Fibroblast of mammary gland (primary cell): Measurements from ENCODE around the gene TPSB2.

Experiments
- DNase-seq: peaks from one replicate; pipeline ENCODE4 v3.0.0-alpha.2; 2010; ENCODE audit warnings: low read depth
- H3K4me3 ChIP-seq: 2 replicates; pipeline ENCODE4 v1.5.1; 2011; ENCODE audit warnings: low read depth, mild to moderate bottlenecking, low read length, moderate library complexity; ENCODE audit not compliant: control insufficient read depth
- TF ChIP-seq, protein P1 (sequence below): conservative IDR thresholded peaks from 2 replicates; pipeline ENCODE4 v1.5.1; 2011; ENCODE audit warnings: low read depth, low read length, inconsistent platforms; ENCODE audit not compliant: control insufficient read depth, insufficient read depth

Gene TPSB2

DNA sequence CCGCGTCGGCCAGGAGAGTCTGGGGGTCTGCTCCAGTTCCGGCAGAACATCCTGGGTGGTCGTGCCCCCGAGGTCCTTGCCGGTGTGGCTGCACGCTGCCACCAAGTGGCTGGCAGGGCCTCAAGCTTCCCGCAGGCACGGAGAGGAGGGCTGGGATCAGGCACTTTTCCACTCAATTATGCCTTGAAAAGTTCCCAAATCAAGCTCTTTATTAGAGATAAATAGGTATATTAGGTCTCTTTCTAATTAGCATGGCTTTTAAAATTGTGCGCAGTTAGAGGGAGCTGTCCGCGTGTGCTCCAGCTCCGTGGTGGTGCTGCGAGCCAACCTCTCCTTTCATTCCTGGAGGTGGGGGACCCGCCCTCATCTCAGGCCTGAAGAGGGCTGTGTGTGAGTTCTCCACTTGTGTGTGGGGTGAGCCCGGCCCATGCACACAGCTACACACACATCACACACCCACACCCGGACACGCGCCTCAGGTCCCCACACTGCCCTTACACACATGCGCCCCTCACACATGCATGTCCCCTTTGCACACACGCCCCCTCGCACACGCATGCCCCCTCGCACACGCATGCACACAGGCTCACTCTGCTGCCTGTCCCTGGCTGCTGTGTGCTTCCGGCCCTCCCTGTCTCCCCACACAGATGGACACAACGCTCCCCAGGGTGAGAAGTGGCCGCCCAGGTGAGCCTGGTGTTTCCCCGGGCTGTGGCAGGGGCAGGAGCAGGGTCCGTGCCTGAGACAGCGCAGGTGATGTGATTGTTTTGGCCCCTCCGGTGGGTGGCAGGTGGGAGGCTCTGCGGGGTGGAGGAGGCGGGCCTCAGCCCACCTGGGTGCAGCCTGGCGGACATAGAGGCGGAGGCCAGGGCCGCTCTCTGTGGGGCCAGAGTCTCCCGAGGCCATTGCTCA is 48.3 kb downstream of the TPSB2 start:
- TF ChIP-seq, protein P1, sequence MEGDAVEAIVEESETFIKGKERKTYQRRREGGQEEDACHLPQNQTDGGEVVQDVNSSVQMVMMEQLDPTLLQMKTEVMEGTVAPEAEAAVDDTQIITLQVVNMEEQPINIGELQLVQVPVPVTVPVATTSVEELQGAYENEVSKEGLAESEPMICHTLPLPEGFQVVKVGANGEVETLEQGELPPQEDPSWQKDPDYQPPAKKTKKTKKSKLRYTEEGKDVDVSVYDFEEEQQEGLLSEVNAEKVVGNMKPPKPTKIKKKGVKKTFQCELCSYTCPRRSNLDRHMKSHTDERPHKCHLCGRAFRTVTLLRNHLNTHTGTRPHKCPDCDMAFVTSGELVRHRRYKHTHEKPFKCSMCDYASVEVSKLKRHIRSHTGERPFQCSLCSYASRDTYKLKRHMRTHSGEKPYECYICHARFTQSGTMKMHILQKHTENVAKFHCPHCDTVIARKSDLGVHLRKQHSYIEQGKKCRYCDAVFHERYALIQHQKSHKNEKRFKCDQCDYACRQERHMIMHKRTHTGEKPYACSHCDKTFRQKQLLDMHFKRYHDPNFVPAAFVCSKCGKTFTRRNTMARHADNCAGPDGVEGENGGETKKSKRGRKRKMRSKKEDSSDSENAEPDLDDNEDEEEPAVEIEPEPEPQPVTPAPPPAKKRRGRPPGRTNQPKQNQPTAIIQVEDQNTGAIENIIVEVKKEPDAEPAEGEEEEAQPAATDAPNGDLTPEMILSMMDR: no peak
- DNase-seq: no peak
- H3K4me3 ChIP-seq: no peak overlapping the region

DNA sequence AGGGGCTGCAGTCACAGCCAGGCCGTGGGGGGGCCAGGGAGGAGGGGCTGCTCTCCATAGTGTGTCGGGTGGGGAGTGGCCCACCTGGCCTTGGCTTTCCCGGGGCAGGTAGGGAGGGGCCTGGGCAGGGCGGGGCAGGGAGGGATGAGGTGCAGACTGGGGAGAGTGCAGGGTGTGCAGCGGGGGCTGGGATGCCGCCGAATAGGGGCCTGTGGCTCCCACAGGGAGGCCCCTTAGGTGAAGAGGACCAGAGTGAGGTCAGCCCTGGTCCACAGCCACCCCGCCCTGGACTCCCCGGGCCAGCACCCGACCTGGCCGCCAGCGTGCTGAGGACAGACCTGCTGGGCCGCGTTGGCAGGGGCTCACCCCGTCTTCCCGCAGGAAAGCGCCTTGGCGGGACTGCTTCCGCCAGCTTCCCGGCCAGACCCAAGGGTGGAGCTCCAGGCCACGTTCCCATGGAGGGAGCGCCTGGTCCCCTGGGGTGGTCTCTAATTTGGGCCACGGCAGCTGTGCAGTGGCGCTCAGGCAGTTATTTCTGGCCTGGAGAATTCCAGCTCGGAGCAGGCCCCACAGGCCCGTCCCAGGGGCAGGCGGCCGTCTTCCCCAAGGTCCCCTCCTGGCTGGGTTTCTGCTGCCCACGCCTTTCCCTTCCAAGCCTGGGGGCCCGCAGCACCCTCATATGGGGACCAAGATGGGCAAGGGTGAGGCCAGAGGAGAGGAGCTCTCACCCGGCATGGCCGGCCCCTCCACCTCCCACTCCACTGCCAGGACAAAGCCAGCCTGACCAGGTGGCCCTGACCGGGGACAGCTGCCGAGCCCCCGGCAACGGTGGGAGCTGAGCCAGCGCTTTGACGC is 49.2 kb downstream of the TPSB2 start:
- TF ChIP-seq, protein P1: no peak
- DNase-seq: no peak
- H3K4me3 ChIP-seq: no peak overlapping the region
